CD4-positive, alpha-beta T cell treated with Interleukin-6 at 100 ng/mL for 8 hours (primary cell): ENCODE measurements around the gene SEMA6C.
"Not testable (repeated sequence)": the region's sequence is repeated elsewhere in the genome, so short reads cannot be mapped to it uniquely, and the experiment has no call there.

Experiments
- DNase-seq: peaks from one replicate; pipeline ENCODE4 v3.0.0-alpha.2; 2020; ENCODE audit warnings: mixed read lengths, low spot score

Gene SEMA6C

GRCh38 chr1:151130987-151131586, 15.3 kb downstream of the SEMA6C start:
- DNase-seq: peak; percentile 83

- DNase-seq: no peak
Observed at GRCh38 chr1:151128800-151129199, 17.6 kb downstream of the SEMA6C start.

GRCh38 chr1:151124763-151125403, 21.5 kb downstream of the SEMA6C start:
- no peak for DNase-seq

GRCh38 chr1:151113877-151114276, 32.6 kb downstream of the SEMA6C start:
- no peak for DNase-seq

GRCh38 chr1:151108331-151108730, 38.1 kb downstream of the SEMA6C start:
- no peak for DNase-seq

- no peak for DNase-seq
Observed at GRCh38 chr1:151106894-151107293, 39.5 kb downstream of the SEMA6C start.

- DNase-seq: no peak
Observed at GRCh38 chr1:151104630-151105029, 41.8 kb downstream of the SEMA6C start.

- DNase-seq: no peak
Observed at GRCh38 chr1:151098126-151098525, 48.3 kb downstream of the SEMA6C start.

GRCh38 chr1:151097426-151097825, 49.0 kb downstream of the SEMA6C start:
- not testable (repeated sequence) for DNase-seq

- no peak for DNase-seq
Observed at GRCh38 chr1:151085953-151086559, 60.4 kb downstream of the SEMA6C start.
